ENCODE results near the gene DBP.

Gene DBP

GRCh38 chr19:48627201-48627864 is 9.8 kb downstream of the DBP start:
- DNase-seq: peak; percentile 34

- DNase-seq: no peak
Measured at GRCh38 chr19:48625891-48626327, 11.3 kb downstream of the DBP start.

- DNase-seq: peak; percentile 69
Measured at GRCh38 chr19:48624791-48625723, 12.1 kb downstream of the DBP start.

GRCh38 chr19:48624067-48624594 is 13.0 kb downstream of the DBP start:
- peak; percentile 99 for DNase-seq

- DNase-seq: peak; percentile 49
Measured at GRCh38 chr19:48623556-48624066, 13.6 kb downstream of the DBP start.

- peak; percentile 64 for DNase-seq
Measured at GRCh38 chr19:48619692-48620585, 17.2 kb downstream of the DBP start.

GRCh38 chr19:48618916-48619691 is 18.1 kb downstream of the DBP start, which contains the start of the genes RPL18 and SPHK2:
TSS of gene RPL18 (minus strand) at chr19:48619178. CDS start at chr19:48619143, 35 bp downstream.
TSS of gene SPHK2 (plus strand) at chr19:48619506. CDS start at chr19:48620515, 1,009 bp downstream.
- peak; percentile 100 for DNase-seq

- peak; percentile 43 for DNase-seq
Measured at GRCh38 chr19:48618278-48618915, 18.8 kb downstream of the DBP start.

GRCh38 chr19:48617146-48617937 is 19.8 kb downstream of the DBP start:
- peak; percentile 62 for DNase-seq

- DNase-seq: no peak
Measured at GRCh38 chr19:48616491-48617056, 20.6 kb downstream of the DBP start.

GRCh38 chr19:48616041-48616436 is 21.1 kb downstream of the DBP start:
- DNase-seq: peak; percentile 48

GRCh38 chr19:48615231-48616040 is 21.7 kb downstream of the DBP start:
- DNase-seq: peak; percentile 68

GRCh38 chr19:48614436-48615230 is 22.5 kb downstream of the DBP start, which contains the start of gene FAM83E:
TSS of gene FAM83E (minus strand) at chr19:48615076. CDS start at chr19:48613372, 1,704 bp downstream.
- peak; percentile 97 for DNase-seq

- no peak for DNase-seq
Measured at GRCh38 chr19:48613852-48614435, 23.2 kb downstream of the DBP start.

- no peak for DNase-seq
Measured at GRCh38 chr19:48613024-48613851, 23.9 kb downstream of the DBP start.

GRCh38 chr19:48611872-48612271 is 25.3 kb downstream of the DBP start:
- no peak for DNase-seq

Measured in DMS53 (cell line).